Endothelial cell (in vitro differentiated cells): ENCODE measurements around the gene DDHD1. TPM values are rescaled to one million over a fixed set of nuclear protein-coding genes. Genes with fewer than 3 reads are reported as not detected.

Source experiments
- DNase-seq: peaks from one replicate; pipeline ENCODE4 v3.0.0; 2021; ENCODE audit warnings: low spot score
- H3K27ac Mint-ChIP-seq: one replicate; pipeline ENCODE4 v1.8.0; 2021; ENCODE audit warnings: mixed read lengths, inconsistent platforms; ENCODE audit not compliant: unreplicated experiment
- H3K27me3 Mint-ChIP-seq: one replicate; pipeline ENCODE4 v1.8.0; 2021; ENCODE audit warnings: mild to moderate bottlenecking, moderate library complexity, mixed read lengths, inconsistent platforms; ENCODE audit not compliant: unreplicated experiment
- H3K36me3 Mint-ChIP-seq: one replicate; pipeline ENCODE4 v1.8.0; 2021; ENCODE audit warnings: mild to moderate bottlenecking, low read depth, mixed read lengths, inconsistent platforms; ENCODE audit not compliant: unreplicated experiment
- H3K4me1 Mint-ChIP-seq: one replicate; pipeline ENCODE4 v1.8.0; 2021; ENCODE audit warnings: mild to moderate bottlenecking, mixed read lengths, inconsistent platforms; ENCODE audit not compliant: unreplicated experiment
- H3K4me3 Mint-ChIP-seq: one replicate; pipeline ENCODE4 v1.8.0; 2021; ENCODE audit warnings: mild to moderate bottlenecking, mixed read lengths, inconsistent platforms; ENCODE audit not compliant: unreplicated experiment
- H3K9me3 Mint-ChIP-seq: one replicate; pipeline ENCODE4 v1.8.0; 2021; ENCODE audit warnings: mixed read lengths, inconsistent platforms; ENCODE audit not compliant: unreplicated experiment
- total RNA-seq: library from RNA; stranded (reverse); fragmentation: NEBNext Ultra II Directional; extraction: Animal tissue kit (Norgen Biotek cat#: 25700); gene quantifications from one replicate; pipeline ENCODE4 v1.2.1, GENCODE V29; 2021; ENCODE audit not compliant: unreplicated experiment
- TF ChIP-seq, protein P1 (sequence below): fragments of 200-600 bp; sonication (generic); IDR thresholded peaks from one replicate; pipeline ENCODE4 v1.5.0; 2021; ENCODE audit warnings: antibody characterized with exemption; ENCODE audit not compliant: unreplicated experiment

The DDHD1 gene
- total RNA-seq, 1 donor from 2014 or later: 4.1 TPM

DNA sequence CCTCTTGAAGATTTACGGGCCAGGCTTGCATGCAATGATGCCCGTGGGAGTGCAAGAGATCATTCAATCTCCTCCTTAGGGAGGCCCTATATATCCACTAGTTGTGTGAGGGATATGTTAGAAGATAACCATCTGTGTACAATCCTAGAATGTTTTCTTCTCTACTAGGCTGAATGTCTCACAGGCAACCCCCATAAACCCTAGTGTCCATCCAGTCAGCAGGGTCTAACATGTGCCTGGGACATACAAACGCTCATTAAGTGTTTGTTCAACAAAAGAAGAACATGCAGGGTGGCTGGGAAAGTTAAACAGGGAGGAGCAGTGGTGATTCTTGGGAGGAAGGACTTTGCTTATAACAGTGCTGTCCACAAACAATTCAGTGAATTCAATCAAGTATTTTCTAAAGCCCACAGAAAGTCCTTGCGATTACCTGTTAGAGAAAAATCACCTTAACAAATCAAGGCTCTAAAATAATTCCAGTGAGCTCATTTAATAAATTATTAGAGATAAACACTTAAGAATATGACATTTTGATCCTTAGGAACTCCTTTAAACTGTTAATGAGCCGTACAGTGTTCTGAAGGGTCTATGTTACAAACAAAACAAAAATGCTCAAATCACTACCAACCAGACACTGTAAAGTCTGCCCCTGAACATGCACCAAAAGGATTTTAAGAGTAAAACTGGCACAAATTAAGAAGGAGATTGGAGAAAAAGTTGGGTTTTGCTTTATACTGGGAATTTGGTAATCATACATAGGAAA, 105.6 kb downstream of the DDHD1 start:
- Mint-ChIP-seq H3K4me1 (no peaks in the 10 kb centered on the region), H3K36me3 (no peaks in the 10 kb centered on the region), H3K4me3 (no peak overlapping the region), H3K27ac (no peak overlapping the region), H3K9me3 (no peaks in the 10 kb centered on the region), H3K27me3 (no peaks in the 10 kb centered on the region)
- TF ChIP-seq, protein P1, sequence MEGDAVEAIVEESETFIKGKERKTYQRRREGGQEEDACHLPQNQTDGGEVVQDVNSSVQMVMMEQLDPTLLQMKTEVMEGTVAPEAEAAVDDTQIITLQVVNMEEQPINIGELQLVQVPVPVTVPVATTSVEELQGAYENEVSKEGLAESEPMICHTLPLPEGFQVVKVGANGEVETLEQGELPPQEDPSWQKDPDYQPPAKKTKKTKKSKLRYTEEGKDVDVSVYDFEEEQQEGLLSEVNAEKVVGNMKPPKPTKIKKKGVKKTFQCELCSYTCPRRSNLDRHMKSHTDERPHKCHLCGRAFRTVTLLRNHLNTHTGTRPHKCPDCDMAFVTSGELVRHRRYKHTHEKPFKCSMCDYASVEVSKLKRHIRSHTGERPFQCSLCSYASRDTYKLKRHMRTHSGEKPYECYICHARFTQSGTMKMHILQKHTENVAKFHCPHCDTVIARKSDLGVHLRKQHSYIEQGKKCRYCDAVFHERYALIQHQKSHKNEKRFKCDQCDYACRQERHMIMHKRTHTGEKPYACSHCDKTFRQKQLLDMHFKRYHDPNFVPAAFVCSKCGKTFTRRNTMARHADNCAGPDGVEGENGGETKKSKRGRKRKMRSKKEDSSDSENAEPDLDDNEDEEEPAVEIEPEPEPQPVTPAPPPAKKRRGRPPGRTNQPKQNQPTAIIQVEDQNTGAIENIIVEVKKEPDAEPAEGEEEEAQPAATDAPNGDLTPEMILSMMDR: no peak
- DNase-seq: no peak

DNA sequence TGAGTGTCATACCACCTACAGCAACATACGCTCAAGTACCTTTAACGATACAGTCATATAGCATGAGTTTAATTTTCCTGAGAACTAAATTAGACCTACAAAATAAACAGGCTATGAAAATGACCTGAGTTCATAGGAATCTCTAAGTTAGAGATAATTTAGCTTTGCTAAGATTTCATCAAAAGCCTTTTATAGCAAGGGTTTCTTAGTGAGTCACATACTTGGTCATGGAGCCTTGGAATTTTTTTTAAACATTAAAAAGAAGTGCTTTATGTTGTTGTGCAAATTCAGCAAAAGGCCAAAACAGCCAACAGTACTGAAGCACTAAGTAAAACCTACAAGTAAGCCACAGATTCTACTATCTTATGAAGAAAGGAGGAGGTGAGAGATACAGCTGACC, 108.6 kb downstream of the DDHD1 start:
- Mint-ChIP-seq H3K36me3 (no peaks in the 10 kb centered on the region), H3K9me3 (no peaks in the 10 kb centered on the region), H3K4me1 (peaks cover 6% of the 10 kb centered on the region), H3K27ac (no peak overlapping the region), H3K4me3 (no peak overlapping the region), H3K27me3 (no peaks in the 10 kb centered on the region)
- DNase-seq: no peak
- TF ChIP-seq, protein P1: no peak

DNA sequence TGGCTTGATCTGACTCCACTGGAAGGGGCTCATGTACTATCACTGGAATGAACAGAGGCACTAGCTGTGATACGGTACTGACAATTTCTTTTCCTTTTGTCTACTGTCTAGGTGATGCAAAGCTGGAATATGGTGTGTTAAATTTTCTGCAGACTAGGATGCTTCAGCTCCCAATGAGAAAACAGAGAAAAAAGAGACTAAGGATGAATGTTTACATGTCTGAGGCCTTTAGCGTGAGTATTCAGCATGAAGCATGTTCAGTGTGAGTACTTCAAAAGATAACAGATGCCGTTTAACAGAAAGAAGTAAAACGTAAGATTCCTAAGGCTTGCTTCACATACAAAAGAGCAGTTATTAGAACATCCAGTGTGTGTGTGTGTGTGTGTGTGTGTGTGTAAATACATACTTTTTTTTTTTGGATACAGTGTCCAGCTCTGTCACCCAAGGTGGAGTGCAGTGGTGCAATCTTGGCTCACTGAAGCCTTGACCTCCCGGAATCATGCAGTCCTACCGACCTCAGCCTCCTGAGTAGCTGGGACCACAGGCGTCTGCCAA, 110.0 kb downstream of the DDHD1 start:
- H3K9me3 Mint-ChIP-seq: no peaks in the 10 kb centered on the region
- no peak overlapping the region for H3K4me3 Mint-ChIP-seq
- no peaks in the 10 kb centered on the region for H3K27me3 Mint-ChIP-seq
- H3K36me3 Mint-ChIP-seq: no peaks in the 10 kb centered on the region
- H3K4me1 Mint-ChIP-seq: peaks cover 16% of the 10 kb centered on the region
- TF ChIP-seq, protein P1: no peak
- no peak overlapping the region for H3K27ac Mint-ChIP-seq
- DNase-seq: no peak

DNA sequence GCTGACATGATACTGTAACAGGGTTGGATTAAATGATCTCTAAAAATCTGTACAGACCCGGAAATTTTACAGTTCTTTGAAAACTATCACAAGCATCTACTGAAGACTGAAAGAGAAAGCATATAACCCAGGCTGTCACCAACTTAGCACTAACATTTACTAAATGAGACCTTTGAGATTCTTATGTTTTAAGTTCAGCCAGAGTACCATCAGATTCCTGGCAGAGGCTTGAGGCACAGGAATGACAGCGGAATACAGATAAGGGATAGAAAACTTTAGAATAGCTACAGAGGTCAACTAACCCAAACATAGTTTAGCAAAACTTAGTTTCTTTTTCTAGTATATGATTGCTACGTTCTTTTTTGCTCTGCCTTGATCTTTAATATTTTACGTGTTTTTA, 110.6 kb downstream of the DDHD1 start:
- Mint-ChIP-seq H3K27me3 (no peaks in the 10 kb centered on the region), H3K4me3 (no peak overlapping the region), H3K4me1 (peaks cover 16% of the 10 kb centered on the region), H3K36me3 (no peaks in the 10 kb centered on the region), H3K27ac (no peak overlapping the region), H3K9me3 (no peaks in the 10 kb centered on the region)
- DNase-seq: no peak
- TF ChIP-seq, protein P1: no peak

DNA sequence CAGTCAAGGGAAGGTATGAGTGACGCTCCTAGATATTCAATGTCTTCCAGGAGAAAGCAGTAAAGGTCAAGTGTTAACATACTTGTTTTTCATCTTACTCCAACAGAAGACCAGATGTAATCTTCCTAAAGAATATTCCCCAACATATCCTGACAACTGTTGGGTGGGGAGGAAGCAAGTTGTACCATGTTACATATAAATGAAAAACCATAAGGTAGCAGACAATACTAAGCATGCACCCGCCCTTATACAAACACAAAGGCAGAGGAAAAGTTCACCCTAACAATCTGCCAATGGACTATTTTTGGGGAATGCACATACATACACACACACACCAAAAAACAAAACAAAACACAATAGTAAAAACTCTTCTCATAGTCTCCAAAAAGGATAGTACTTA, 112.1 kb downstream of the DDHD1 start:
- H3K27me3 Mint-ChIP-seq: no peaks in the 10 kb centered on the region
- no peak for DNase-seq
- TF ChIP-seq, protein P1: no peak
- H3K4me3 Mint-ChIP-seq: no peak overlapping the region
- H3K27ac Mint-ChIP-seq: no peak overlapping the region
- no peaks in the 10 kb centered on the region for H3K9me3 Mint-ChIP-seq
- H3K36me3 Mint-ChIP-seq: no peaks in the 10 kb centered on the region
- H3K4me1 Mint-ChIP-seq: peaks cover 19% of the 10 kb centered on the region
